Fibroblast of gingiva (primary cell): ENCODE measurements around the gene WDR73.
"Not testable (repeated sequence)": the region's sequence is repeated elsewhere in the genome, so short reads cannot be mapped to it uniquely, and the experiment has no call there.

Experiments
- DNase-seq: peaks from one replicate; pipeline ENCODE4 v3.0.0-alpha.2; 2011; ENCODE audit warnings: low read depth

WDR73 gene

DNA sequence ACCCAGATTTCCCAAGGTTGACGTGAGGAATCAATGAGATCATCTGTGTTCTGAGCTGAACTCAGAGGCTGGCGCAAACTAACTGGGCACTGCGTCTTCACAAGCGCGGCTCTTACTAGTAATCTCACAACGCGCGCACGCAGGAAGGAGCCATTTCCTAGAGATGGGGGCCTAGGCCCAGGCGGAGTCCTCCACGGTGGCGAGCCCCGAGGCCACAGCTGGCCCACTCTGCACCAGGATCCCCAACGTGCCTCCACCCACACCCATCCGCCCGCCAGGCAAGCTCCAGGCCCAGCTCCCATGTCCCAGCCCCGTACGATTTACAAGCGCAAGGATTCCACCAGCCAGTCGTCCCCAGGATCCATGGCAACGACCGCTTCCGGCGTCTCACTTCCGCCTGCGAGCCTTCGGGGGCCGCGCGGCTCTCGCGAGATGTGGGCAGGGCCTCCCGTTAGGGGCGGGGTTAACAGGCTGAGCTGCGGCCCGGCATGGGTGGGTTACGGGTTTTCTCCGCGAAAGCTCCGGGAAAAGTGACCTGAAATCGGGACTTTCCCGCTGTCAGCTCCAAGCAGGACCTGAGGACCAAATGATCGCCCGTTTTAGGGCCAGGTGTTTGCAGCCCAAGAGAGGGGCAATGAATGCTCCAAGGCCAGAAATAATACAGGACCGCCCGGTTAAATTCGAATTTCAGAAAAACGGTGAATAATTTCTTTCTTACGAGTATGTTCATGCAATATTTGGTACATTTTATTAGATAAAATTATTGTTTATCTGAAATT, at the start of gene WDR73:
Gene WDR73 (minus strand): TSS at position 374 of the 779 bp plus-strand sequence. CDS start 9 bp downstream, at position 365.
- peak; percentile 92 for DNase-seq

DNA sequence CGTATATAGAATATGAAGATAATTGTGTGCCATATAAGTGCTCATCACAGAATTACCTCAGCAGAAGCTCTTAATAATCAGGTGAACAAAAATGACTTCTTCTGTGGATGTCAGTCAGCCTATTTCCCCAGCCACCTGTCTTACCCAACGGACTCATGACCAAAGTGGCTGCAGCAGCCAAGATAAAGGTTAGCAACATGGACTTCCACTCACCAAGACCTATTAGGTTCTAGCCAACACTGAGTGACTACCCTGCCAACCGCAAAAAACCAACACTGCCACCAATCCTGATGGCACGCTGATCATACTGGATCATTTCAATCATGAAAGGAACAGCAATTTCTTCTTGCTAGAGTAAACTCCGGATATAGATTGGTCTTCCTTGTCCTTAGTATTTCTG, 49.7 kb upstream of the WDR73 start:
- DNase-seq, result no peak

DNA sequence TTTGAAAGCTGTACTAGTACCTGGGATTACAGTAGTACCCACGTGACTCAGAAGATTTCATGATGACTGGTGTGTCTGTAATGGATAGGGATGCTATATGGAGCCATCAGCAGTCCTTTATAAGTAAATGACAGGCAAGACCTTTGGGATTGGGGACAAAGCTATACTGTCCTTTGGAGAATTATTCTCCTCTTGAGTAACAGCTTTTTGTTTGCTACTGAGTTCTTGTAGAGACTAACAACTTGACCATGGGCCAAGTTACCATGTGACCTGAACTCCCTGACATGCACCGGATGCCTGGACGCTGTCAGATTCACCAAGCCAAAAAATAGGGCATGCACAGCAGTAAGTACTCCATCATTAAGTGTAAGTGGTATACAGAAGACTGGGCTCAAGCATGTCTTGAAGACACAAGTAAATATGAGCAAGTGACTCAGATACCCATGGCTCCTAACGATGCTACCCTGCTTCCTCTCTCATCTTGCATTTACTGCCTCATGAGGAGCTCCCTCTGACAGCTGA, 48.9 kb upstream of the WDR73 start:
- peak; percentile 44 for DNase-seq

DNA sequence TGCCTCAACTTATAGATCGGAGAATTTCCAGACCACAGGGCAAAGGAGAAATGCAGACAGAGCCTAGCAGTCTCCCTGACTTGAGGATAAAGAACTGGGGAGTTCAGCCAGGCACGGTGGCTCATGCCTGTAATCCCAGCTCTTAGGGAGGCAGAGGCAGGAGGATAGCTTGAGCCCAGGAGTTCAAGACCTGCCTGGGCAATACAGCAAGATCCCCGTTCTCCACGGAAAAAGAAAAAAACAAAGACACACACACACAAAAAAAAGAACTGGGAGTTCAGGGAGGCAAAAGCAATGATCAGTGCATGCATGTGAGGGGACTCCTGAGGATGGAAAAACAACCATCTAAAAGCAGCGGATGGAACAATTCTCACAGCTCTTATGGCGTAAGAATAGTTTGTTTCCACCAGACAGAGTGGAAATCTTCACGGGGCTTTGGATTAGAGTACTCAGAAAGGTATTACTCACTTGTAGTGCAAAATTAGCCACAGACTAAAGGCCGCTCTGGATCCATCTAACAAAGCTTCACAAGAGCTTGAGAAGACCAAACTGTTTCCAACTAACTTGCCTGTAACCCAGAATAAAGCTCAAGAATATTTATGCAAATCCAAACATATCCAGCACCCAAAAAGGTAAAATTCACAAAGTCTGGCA, 45.6 kb upstream of the WDR73 start:
- no peak for DNase-seq

GRCh38 chr15:84697236-84697990, 43.3 kb upstream of the WDR73 start:
- DNase-seq, result no peak

GRCh38 chr15:84696757-84697156, 42.7 kb upstream of the WDR73 start:
- no peak for DNase-seq

GRCh38 chr15:84690342-84690741, 36.3 kb upstream of the WDR73 start:
- DNase-seq, result no peak

GRCh38 chr15:84689858-84690257, 35.8 kb upstream of the WDR73 start:
- no peak for DNase-seq

DNA sequence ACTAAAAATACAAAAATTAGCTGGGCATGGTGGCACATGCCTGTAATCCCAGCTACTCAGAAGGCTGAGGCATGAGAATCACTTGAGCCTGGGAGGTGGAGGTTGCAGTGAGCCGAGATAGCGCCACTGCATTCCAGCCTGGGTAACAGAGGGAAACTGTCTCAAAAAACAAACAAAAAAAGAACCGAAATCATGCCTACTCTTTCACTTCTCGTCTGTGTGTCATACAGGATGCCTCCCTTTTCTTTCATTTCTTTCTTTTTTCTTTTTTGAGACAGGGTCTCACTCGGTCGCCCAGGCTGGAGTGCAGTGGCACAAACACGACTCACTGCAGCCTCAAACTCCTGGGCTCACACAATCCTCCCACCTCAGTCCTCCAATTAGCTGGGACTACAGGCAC, 32.4 kb upstream of the WDR73 start:
- not testable (repeated sequence) for DNase-seq

DNA sequence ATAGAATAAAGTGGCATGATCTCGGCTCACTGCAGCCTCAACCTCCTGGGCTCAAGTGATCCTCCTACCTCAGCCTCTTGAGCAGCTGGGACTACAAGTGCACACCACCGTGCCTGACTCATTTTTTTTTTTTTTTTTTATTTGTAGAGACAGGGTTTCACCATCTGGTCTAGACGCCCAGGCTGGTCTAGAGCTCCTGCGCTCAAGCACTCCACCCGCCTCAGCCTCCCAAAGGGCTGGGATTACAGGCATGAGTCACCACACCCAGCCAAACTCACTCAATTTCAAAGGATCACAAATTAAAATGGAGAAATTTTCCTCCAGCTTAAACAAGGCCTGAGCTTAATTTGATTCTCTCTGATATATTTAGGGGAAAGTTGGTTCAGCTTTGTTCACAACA, 31.2 kb upstream of the WDR73 start:
- peak; percentile 91 for DNase-seq

DNA sequence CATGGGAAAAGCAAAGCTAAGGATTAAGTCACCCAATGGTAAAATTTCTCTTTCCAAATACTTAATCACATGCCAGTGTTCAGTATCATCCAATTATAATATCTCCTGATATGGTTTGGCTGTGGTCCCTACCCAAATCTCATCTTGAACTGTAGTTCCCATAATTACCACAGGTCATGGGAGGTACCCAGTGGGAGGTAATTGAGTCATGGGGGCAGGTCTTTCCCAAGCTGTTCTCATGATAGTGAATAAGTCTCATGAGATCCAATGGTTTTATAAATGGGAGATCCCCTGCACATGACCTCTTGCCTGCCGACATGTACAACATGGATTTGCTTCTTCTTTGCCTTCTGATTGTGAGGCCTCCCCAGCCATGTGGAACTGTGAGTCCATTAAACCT, 30.0 kb upstream of the WDR73 start:
- DNase-seq, result peak; percentile 8

DNA sequence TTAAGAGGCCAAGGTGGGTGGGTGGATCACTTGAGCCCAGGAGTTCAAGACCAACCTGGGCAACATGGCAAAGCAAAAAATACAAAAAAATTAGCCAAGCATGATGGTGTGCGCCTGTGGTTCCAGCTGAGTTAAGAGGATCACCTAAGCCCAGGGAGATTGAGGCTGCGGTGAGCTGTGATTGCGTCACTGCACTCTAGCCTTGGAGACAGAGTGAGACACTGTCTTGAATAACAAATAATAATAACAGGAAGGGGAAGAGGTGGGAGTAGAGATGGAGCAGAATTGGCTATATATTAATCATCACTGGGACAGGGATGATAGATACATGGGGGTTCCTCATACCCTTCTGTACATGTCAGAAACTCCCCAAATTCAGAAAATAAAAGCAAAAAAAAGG, 27.7 kb upstream of the WDR73 start:
- DNase-seq, result peak; percentile 6

DNA sequence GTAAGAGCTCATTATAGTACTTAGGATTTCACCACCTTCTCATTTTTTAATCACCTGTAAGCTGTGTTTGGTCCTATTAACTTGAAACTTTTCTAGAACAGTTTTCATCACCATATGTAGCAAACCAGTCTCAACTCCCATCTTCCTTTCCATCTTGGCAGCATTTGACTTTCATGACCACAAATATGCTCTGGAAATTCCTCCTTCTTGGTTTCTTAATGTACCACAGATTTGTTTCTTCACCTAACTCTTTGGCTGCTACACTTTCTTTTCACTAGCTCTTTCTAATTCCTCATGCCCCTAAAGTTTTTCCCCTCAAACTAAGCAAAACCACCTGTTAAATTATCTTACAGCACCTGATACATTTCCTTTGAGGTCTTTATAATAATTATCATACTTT, 17.1 kb upstream of the WDR73 start:
- peak; percentile 86 for DNase-seq

DNA sequence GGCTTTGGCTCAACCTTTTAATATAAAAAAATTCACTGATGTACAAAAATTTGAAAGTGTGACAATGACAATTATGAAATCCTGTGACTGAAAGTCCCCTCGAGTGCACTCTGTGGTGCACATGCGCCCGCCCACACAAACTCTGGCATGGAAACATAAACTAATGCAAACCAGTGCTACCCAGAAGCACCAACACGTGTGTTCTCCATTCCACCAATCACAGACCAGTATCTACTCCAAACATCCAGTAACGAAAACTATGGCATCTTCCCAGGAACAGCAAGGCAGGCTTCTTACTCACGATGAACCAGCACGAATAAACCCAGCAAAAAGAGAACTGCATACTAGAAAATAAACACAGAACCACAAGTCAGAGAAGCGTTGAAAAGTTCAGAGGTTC, 15.6 kb upstream of the WDR73 start:
- DNase-seq, result peak; percentile 96

- no peak for DNase-seq
Measured at GRCh38 chr15:84668221-84668982, 14.3 kb upstream of the WDR73 start.

GRCh38 chr15:84666373-84666772, 12.3 kb upstream of the WDR73 start:
- DNase-seq, result peak; percentile 8

- DNase-seq, result no peak
Measured at GRCh38 chr15:84661001-84661400, 6.9 kb upstream of the WDR73 start.

DNA sequence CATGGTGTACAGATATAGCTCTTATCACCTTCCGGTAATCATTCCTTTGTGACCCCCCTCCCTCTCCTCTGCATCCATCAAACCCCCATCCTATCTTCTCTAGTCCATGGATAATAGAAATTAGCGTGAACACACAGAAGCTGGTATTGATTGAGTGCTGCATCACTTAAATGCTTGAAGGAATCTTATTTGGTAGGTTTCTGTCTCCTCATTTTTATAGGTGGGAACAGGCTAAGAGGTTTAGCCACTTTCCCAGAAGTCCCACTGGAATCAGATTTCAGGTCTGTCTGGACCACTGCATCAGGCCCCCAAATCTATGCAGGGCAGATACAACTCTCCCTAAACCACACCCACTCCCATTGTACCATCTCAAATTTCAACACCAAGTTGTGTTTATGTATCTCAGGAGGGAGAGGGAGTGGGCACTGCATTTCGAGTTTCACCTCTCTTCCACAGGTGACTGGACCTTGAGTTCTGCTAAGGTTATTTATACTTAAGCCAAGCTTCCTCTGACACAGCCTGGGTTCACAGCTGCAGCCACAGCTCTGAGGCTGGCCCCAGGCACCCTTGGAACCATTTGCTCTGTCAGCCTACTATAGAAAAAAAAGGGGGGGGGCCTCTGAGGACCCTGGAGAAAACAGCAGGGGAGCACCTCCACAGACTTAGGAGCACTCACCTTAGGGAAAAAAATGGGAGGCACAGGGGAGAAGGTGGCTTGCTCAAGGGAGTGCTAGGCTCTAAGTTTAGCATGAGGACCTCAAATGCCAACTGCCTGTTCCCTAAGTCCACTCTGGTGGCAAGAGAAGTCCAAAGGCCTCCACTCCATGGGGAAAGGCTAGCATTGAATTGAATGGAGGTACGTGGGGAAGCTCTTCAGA, 6.1 kb upstream of the WDR73 start:
- DNase-seq, result no peak

- no peak for DNase-seq
Measured at GRCh38 chr15:84658788-84659411, 4.8 kb upstream of the WDR73 start.

GRCh38 chr15:84658080-84658787, 4.2 kb upstream of the WDR73 start, which contains the start of gene NMB:
Gene NMB, minus strand, starts transcription at chr15:84658199. Its CDS starts 47 bp downstream, at chr15:84658152.
- DNase-seq, result peak; percentile 72
